HG03442 (cell line): Measurements from ENCODE around the gene WIPF1.

Source experiments
- ATAC-seq: cut with Tn5 transposase; IDR thresholded peaks from one replicate; pipeline ENCODE4 v1.9.1; 2021; ENCODE audit warnings: mild to moderate bottlenecking, moderate library complexity; ENCODE audit not compliant: unreplicated experiment

Gene WIPF1

GRCh38 chr2:174623106-174623637 is 25.6 kb upstream of the WIPF1 start:
- ATAC-seq = no peak

DNA sequence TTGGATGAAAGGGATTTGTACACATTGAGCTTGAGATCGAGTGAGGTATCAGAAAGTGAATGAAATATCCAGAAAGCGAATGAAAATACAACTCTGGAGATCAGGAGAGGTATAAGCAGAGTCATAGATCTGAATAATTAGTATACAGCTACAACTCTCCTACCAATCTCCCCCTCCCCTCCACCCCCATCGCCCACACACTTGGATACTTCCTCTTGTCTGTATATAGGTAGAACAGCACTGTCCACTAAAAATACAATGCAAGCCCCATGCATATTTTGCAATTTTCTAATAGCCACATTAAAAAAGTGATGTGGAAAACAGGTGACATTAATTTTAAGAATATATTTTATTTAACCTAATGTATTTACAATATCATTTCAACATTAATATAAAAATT is 23.7 kb upstream of the WIPF1 start:
- no peak for ATAC-seq

DNA sequence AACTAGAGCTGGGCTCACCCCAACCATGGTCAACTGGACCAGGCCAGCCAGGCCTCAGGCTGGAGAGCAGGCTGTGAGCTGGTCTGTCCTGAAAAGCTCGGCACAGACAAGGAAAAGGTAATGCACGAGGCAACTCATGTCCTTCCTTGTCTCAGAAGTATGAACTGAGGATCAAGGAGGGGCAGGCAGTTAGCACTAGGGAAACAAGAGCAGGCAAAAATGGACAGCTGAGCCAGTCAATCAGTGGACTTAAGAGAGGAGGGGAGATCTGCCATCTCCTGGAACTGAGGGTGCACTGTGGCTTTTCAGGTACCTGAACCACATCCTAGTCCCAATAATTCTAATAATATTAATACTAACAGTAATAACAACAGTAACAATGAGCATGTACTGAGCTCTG is 20.6 kb upstream of the WIPF1 start:
- no peak for ATAC-seq

DNA sequence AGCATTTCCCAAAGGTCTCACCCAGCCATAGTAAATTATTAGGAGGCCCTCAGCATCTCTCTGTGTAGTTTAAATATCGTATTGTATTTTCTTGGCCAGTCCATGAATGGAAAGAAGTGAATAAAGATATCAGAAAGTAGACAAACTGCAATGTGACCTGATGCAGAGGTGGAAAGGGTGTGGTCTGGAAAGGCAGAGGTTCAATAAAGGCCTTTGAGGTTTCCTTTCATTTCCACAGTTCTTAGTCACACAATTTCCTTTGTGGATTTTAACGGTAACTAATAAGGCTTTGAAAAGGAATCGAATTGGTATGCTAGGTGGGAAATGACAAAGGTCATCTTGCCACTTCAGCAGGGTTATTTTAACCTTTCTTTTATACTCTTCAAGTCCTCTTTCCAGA is 20.1 kb upstream of the WIPF1 start:
- no peak for ATAC-seq

DNA sequence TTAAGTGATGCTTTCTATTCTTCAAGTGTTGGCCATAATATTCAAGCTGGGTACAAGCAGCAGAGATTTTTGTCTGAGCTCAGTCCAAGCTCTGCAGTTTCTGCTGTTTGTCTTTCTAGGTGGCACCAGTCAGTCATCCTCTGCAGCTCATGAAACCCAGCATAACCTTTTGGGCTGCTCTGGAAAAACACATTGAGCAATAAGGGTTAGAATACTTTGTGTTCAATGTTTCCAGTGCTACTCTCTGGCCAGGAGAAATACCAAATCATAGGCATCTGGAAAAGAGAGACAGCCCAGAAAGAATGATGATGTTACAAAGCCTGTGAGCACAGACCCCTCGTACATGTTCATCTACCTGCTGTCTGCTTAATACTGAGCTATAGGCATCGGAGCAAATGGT is 19.5 kb upstream of the WIPF1 start:
- no peak for ATAC-seq

GRCh38 chr2:174615871-174616436 is 18.4 kb upstream of the WIPF1 start:
- no peak for ATAC-seq

DNA sequence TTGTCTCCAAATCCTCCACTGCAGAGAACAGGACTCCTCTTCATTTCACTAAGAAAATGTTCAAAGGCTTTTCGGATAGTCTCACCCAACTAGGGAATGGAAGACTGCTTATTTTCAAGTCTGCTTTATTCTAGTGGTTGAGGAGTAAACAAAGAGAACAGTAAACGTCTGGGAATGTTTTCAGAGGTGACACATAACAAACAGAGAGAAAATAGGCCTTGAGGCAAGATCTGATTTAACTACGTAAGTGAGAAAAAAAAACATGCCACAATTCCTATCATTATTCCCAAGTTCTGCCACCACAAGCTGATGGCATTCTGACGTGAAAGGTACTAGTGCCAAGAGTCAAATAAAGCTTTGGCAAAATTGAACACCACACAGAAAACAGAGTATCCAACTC is 16.7 kb upstream of the WIPF1 start:
- no peak for ATAC-seq

GRCh38 chr2:174613531-174613930 is 15.9 kb upstream of the WIPF1 start:
- ATAC-seq = no peak

DNA sequence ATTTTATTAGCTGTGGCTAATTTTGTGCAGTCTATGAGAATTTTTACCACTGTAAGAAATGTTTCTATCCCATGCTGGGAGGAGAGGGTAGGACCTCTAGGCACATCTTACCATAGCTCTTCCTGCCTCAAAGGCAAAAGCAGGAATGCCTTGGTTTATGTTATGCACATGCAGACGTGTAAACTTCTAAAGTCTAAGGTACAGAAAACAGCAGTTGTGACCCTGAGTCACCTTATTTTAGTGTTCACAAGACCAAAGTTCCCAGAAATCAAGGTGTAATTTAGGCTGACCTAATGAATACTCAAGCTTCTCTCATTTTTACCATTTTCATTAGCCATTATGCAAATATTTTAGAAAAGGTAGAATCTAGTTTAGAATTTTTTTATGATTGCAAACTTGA is 15.4 kb upstream of the WIPF1 start:
- no peak for ATAC-seq

DNA sequence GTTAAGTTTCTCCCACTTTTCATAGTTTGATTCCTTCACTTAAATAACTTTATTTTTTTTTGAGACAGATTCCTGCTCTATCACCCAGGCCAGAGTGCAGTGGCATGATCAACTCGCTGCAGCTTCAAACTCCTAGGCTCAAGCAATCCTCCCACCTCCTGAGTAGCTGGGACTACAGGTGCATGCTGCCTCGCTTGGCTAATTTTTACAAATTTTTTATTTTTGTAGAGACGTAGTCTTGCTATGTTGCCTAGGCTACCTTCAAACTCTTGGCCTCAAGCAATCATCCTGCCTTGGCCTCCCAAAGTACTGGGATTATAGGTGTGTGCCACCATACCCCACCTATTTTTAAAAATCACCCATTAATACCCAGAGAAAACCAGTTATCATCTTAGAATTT is 14.2 kb upstream of the WIPF1 start:
- ATAC-seq = no peak

DNA sequence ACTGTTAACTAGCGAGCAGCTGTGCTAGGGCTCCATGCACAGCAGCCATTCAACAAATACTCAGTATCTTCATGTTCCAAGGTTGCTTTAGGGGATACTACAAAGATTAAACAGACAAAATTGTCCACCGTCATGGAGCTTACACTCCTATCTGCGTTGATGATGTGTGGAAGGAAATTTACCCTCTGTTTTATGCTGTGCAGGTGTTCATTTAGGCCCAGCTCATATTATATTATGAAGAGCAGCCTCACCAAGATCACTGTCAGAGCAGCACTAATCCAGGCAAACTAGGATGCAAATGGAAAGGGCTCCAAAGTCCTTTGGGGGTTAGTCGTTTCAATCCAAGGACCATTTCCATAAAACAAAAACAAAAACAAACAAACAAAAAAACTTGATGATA is 13.4 kb upstream of the WIPF1 start:
- ATAC-seq = peak; percentile 2

GRCh38 chr2:174610243-174610995 is 12.8 kb upstream of the WIPF1 start:
- ATAC-seq = peak; percentile 25

DNA sequence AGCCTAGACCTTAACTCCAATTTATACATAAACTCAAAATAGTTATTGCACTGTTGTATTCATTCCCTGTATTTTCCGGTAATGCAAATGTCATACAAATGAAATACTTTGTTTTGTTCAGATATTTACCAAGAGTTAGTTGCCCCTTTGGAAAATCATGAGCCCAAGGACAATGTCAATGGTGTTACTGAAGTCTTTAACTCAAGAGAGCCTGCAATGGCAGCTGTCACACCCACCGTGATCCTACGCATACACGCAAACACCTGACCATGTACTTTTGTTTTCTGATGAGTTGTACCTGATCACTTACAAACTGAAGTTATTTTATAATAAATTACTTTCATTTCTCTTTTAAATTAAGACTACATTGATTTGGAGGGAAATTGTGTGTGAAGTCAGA is 11.7 kb upstream of the WIPF1 start:
- no peak for ATAC-seq

DNA sequence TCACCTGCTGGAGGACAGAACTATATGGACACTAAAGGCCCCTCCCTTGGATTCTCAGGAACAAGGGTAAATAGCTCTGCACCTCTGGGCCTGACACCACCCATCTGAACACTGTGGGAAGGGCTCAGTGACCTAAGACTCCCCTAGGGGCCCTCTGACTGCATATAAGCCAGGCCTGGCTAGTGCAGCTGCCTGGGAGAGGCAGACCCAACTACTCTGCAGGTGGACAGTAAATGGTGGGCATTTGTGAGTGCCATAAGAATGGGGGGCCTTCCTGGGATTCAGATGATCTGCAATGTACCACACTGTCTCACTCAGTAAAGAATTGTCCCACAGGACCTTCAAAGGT is 11.2 kb upstream of the WIPF1 start:
- peak; percentile 41 for ATAC-seq

GRCh38 chr2:174607989-174608865 is 10.6 kb upstream of the WIPF1 start:
- ATAC-seq = peak; percentile 79

- ATAC-seq = no peak
Measured at GRCh38 chr2:174607584-174607983, 10.0 kb upstream of the WIPF1 start.

GRCh38 chr2:174606336-174606735 is 8.7 kb upstream of the WIPF1 start:
- peak; percentile 32 for ATAC-seq

GRCh38 chr2:174605687-174606086 is 8.1 kb upstream of the WIPF1 start:
- ATAC-seq = no peak

- ATAC-seq = no peak
Measured at GRCh38 chr2:174603280-174603679, 5.7 kb upstream of the WIPF1 start.

DNA sequence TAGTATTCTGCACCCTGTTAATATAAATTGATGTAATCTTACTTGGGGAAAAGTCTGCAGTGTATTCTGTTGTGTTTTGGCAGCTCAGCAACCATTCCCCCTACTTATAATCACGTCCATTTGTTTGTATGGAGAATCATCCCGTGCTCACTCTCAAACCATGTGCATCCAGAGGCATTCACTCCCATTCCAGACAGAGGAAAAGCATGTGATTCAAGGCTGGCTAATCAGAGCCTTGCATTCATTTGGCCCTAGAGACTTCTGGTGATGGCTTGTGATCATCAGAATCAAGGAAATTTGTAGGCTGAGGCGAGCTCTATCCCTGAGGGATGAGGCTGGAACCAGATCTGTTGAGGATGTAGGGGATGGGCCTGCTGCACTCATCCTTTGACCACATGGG is 5.1 kb upstream of the WIPF1 start:
- no peak for ATAC-seq

- ATAC-seq = no peak
Measured at GRCh38 chr2:174600349-174600748, 2.7 kb upstream of the WIPF1 start.
